Right cardiac atrium (tissue), 5 donors: Measurements from ENCODE around the gene MAPKAP1. TPM values are rescaled to one million over a fixed set of nuclear protein-coding genes. Genes with fewer than 3 reads are reported as not detected.

Experiments
- ATAC-seq, 2 donors: fragments of 200-7000 bp; cut with Tn5 transposase; one replicate each; pipeline versions ENCODE4 v1.8.0 to v1.9.1; 2020; ENCODE audit warnings: moderate library complexity in 2 of 2, mild to moderate bottlenecking in 1 of 2
- DNase-seq, 3 donors: peaks; one replicate each; pipeline ENCODE4 v3.0.0-alpha.2; 2020
- H3K27ac ChIP-seq: one replicate; pipeline ENCODE4 v1.5.1; 2013; ENCODE audit warnings: mild to moderate bottlenecking, low read length, control low read depth, moderate library complexity
- H3K27me3 ChIP-seq: one replicate; pipeline ENCODE4 v1.6.1; 2013; ENCODE audit not compliant: control insufficient read depth, insufficient read depth
- H3K4me1 ChIP-seq: one replicate; pipeline ENCODE4 v1.6.1; 2013; ENCODE audit warnings: low read length; ENCODE audit not compliant: control insufficient read depth, insufficient read depth
- H3K4me3 ChIP-seq: one replicate; pipeline ENCODE4 v1.5.1; 2013; ENCODE audit warnings: low read length, control low read depth
- H3K9me3 ChIP-seq: one replicate; pipeline ENCODE4 v1.6.1; 2013; ENCODE audit warnings: low read length; ENCODE audit not compliant: control insufficient read depth
- WGBS: extraction: QIAGEN DNeasy Blood & Tissue Kit; methylation state at CpG from one replicate; pipeline ENCODE4 v1.1.7; 2013; 5-methylcytosine and 5-hydroxymethylcytosine counted together
- intact Hi-C, 4 donors: fragments of 100-400 bp; cut with DNase I; formaldehyde crosslinking; loops; one replicate each; pipeline versions ENCODE4 v1.11.0 to v1.14.0; 2022 to 2023
- polyA plus RNA-seq: library from polyadenylated mRNA; stranded (reverse); fragments of 200-250 nt; gene quantifications from one replicate; pipeline ENCODE4 v1.2.3, GENCODE V29; 2013
- total RNA-seq, 4 donors: library from RNA; stranded (reverse); fragmentation: NEBNext Ultra II Directional; extraction: Animal tissue kit (Norgen Biotek cat#: 25700); gene quantifications; one replicate each; pipeline ENCODE4 v1.2.1, GENCODE V29; 2021
- donor health status: healthy with polysubstance abuse.
- donor health status: DM: no; HTN: yes; CAD: no.
- donor health status: DM: no; HTN: no; CAD: no.
- donor health status: DM: no; HTN: yes; CAD: no; lungs with severe emphysema.
- donor health status: DM: yes; HTN: yes; CAD: no.

Gene MAPKAP1
- total and polyA plus RNA-seq, 5 donors = 97.1 to 116 (median 108) TPM

- Histone ChIP-seq H3K4me1 (peaks cover 3% of the 10 kb centered on the region), H3K27me3 (no peaks in the 10 kb centered on the region), H3K9me3 (no peaks in the 10 kb centered on the region), H3K27ac (no peak overlapping the region), H3K4me3 (no peak overlapping the region)
- ATAC-seq = no peak
- intact Hi-C loops = no loop called here
- DNase-seq = no peak
- 92% methylated on average over 16 of the region's 16 CpGs for WGBS
Measured at GRCh38 chr9:125435776-125436612, 271.0 kb downstream of the MAPKAP1 start.

- intact Hi-C loops = no loop called here
- Histone ChIP-seq H3K27ac (no peak overlapping the region), H3K27me3 (no peaks in the 10 kb centered on the region), H3K4me1 (peaks cover 3% of the 10 kb centered on the region), H3K9me3 (no peaks in the 10 kb centered on the region), H3K4me3 (no peak overlapping the region)
- 92% methylated on average over 16 of the region's 16 CpGs for WGBS
- no peak for ATAC-seq
- peak in 1 of 3 donors; percentile 32 for DNase-seq
Measured at GRCh38 chr9:125434986-125435775, 271.8 kb downstream of the MAPKAP1 start.

- no peaks in the 10 kb centered on the region for H3K27me3 ChIP-seq
- ATAC-seq (no peak), DNase-seq (peak in 1 of 3 donors; percentile 40)
- no peak overlapping the region for H3K27ac ChIP-seq
- no peaks in the 10 kb centered on the region for H3K9me3 ChIP-seq
- intact Hi-C loops = no loop called here
- WGBS = 44% methylated on average over 15 of the region's 15 CpGs
- no peak overlapping the region for H3K4me3 ChIP-seq
- peaks cover 3% of the 10 kb centered on the region for H3K4me1 ChIP-seq
Measured at GRCh38 chr9:125433461-125434011, 273.5 kb downstream of the MAPKAP1 start.

GRCh38 chr9:125432715-125433385, 274.2 kb downstream of the MAPKAP1 start:
- Histone ChIP-seq H3K4me1 (peaks cover 3% of the 10 kb centered on the region), H3K27me3 (no peaks in the 10 kb centered on the region), H3K4me3 (no peak overlapping the region), H3K27ac (no peak overlapping the region), H3K9me3 (no peaks in the 10 kb centered on the region)
- ATAC-seq (no peak), DNase-seq (peak in 1 of 3 donors; percentile 6)
- WGBS = 79% methylated on average over 14 of the region's 14 CpGs
- intact Hi-C loops = no loop called here

GRCh38 chr9:125431741-125432271, 275.2 kb downstream of the MAPKAP1 start:
- Histone ChIP-seq H3K4me1 (peaks cover 1% of the 10 kb centered on the region), H3K27me3 (no peaks in the 10 kb centered on the region), H3K27ac (no peak overlapping the region), H3K9me3 (no peaks in the 10 kb centered on the region), H3K4me3 (no peak overlapping the region)
- DNase-seq (peak in 1 of 3 donors; percentile 34), ATAC-seq (no peak)
- intact Hi-C loops = no loop called here
- 66% methylated on average over 12 of the region's 12 CpGs for WGBS

GRCh38 chr9:125431012-125431305, 276.0 kb downstream of the MAPKAP1 start:
- no peak for ATAC-seq
- Histone ChIP-seq H3K9me3 (no peaks in the 10 kb centered on the region), H3K27me3 (no peaks in the 10 kb centered on the region), H3K4me1 (no peaks in the 10 kb centered on the region), H3K4me3 (no peak overlapping the region), H3K27ac (no peak overlapping the region)
- peak in 1 of 3 donors; percentile 35 for DNase-seq
- intact Hi-C loops = no loop called here
- 91% methylated on average over 3 of the region's 3 CpGs for WGBS

- Histone ChIP-seq H3K4me3 (no peak overlapping the region), H3K4me1 (no peaks in the 10 kb centered on the region), H3K9me3 (no peaks in the 10 kb centered on the region), H3K27me3 (no peaks in the 10 kb centered on the region), H3K27ac (no peak overlapping the region)
- intact Hi-C loops = no loop called here
- 81% methylated on average over 21 of the region's 21 CpGs for WGBS
- DNase-seq (peak in 2 of 3 donors; percentile 35 to 36), ATAC-seq (no peak)
Measured at GRCh38 chr9:125430161-125431011, 276.6 kb downstream of the MAPKAP1 start.

GRCh38 chr9:125429476-125430160, 277.4 kb downstream of the MAPKAP1 start:
- no peak overlapping the region for H3K27ac ChIP-seq
- DNase-seq = peak in 2 of 3 donors; percentile 60
- no peaks in the 10 kb centered on the region for H3K4me1 ChIP-seq
- ATAC-seq = no peak
- WGBS = 88% methylated on average over 20 of the region's 20 CpGs
- H3K27me3 ChIP-seq = no peaks in the 10 kb centered on the region
- H3K4me3 ChIP-seq = no peak overlapping the region
- intact Hi-C loops = no loop called here
- H3K9me3 ChIP-seq = no peaks in the 10 kb centered on the region

GRCh38 chr9:125428902-125429467, 278.0 kb downstream of the MAPKAP1 start:
- Histone ChIP-seq H3K27me3 (no peaks in the 10 kb centered on the region), H3K4me3 (no peak overlapping the region), H3K4me1 (no peaks in the 10 kb centered on the region), H3K9me3 (no peaks in the 10 kb centered on the region), H3K27ac (no peak overlapping the region)
- ATAC-seq = no peak
- intact Hi-C loops = no loop called here
- peak in 2 of 3 donors; percentile 26 to 47 for DNase-seq
- 63% methylated on average over 16 of the region's 16 CpGs for WGBS
